ENCODE results near the gene DYNC1I1. TPM values are rescaled to one million over a fixed set of nuclear protein-coding genes. Genes with fewer than 3 reads are reported as not detected.

Gene DYNC1I1
- total RNA-seq, 1 donor from 2014 or later = 15.1 TPM

Other genes with a start within 250 kb of the DYNC1I1 start
- gene PDK4, start 176.0 kb upstream of the DYNC1I1 start, total RNA-seq = 88.9 and 105 TPM in 2 replicates

All from dermis blood vessel endothelial cell (primary cell).